GM12878 (cell line): ENCODE data around the gene NRP1. TPM values are rescaled to one million over a fixed set of nuclear protein-coding genes. Genes with fewer than 3 reads are reported as not detected.

Experiments used
- ATAC-seq: fragments of 200-7000 bp; cut with Tn5 transposase; 3 replicates; pipeline ENCODE4 v1.9.1; 2020; ENCODE audit warnings: mild to moderate bottlenecking, moderate library complexity
- BruUV-seq: library from RNA; stranded (reverse); fragments of 400-500 nt; replicated peaks from 2 replicates; lab custom pipeline; 2021; lab: Mats Ljungman, UMichigan
- CTCF ChIA-PET: fragments of 300-600 bp; sonication (Branson Sonifier 250); formaldehyde crosslinking; extraction: SDS; loops from one replicate; lab custom pipeline; 2021; ENCODE audit warnings: inconsistent platforms; lab: Yijun Ruan, JAX
- POLR2A ChIA-PET: fragments of 350-600 bp; formaldehyde crosslinking; extraction: SDS; loops from one replicate; lab custom pipeline; 2021; ENCODE audit warnings: inconsistent platforms; lab: Charles Lee
- RAD21 ChIA-PET: fragments of 300-600 bp; sonication (Branson Sonifier 250); formaldehyde crosslinking; loops from one replicate; lab custom pipeline; 2023; ENCODE audit warnings: antibody characterized with exemption; ENCODE audit not compliant: unreplicated experiment; lab: Charles Lee
- SMC1A ChIA-PET: fragments of 300-600 bp; sonication (Branson Sonifier 250); formaldehyde crosslinking; loops from one replicate; lab custom pipeline; 2023; ENCODE audit not compliant: unreplicated experiment, uncharacterized antibody; lab: Charles Lee
- DNase-seq: peaks from one replicate; pipeline ENCODE4 v3.0.0-alpha.2; 2011; ENCODE audit warnings: low read depth, low spot score
- FAIRE-seq: peaks from 3 replicates; lab custom pipeline; 2011; peaks lifted over from hg19 to GRCh38; lab: Jason Lieb, UNC
- H2AFZ ChIP-seq: 2 replicates; pipeline ENCODE4 v1.6.0; 2011; ENCODE audit warnings: low read depth, low read length, control low read depth; ENCODE audit not compliant: control insufficient read depth
- H3K27ac ChIP-seq: 2 replicates; pipeline ENCODE4 v1.5.1; 2011; ENCODE audit warnings: control low read depth; ENCODE audit not compliant: control insufficient read depth, insufficient read depth
- H3K27me3 ChIP-seq, 2 experiments: replicated peaks in 1 of 2; 2 replicates each; pipeline versions ENCODE4 v1.6.0 to v1.6.1; 2011; ENCODE audit warnings: low read length in 1 of 2; ENCODE audit not compliant: control insufficient read depth in 2 of 2, insufficient read depth in 2 of 2
- H3K36me3 ChIP-seq, 2 experiments: 2 replicates each; pipeline ENCODE4 v1.5.1; 2011; ENCODE audit warnings: low read length in 1 of 2; ENCODE audit not compliant: control insufficient read depth in 2 of 2, insufficient read depth in 2 of 2
- H3K4me1 ChIP-seq: 2 replicates; pipeline ENCODE4 v1.6.1; 2011; ENCODE audit warnings: mild to moderate bottlenecking, low read length, moderate library complexity, mixed read lengths; ENCODE audit not compliant: control insufficient read depth, insufficient read depth
- H3K4me2 ChIP-seq: 2 replicates; pipeline ENCODE4 v1.6.0; 2011; ENCODE audit warnings: control low read depth; ENCODE audit not compliant: control insufficient read depth, insufficient read depth
- H3K4me3 ChIP-seq: fragments of 200-600 bp; sonication (generic); 2 replicates; pipeline ENCODE4 v1.5.1; 2016
- H3K79me2 ChIP-seq: 2 replicates; pipeline ENCODE4 v1.6.0; 2011; ENCODE audit warnings: low read length; ENCODE audit not compliant: control insufficient read depth, insufficient read depth
- H3K9ac ChIP-seq: 2 replicates; pipeline ENCODE4 v1.8.0; 2011; ENCODE audit warnings: low read length, control low read depth, mixed read lengths; ENCODE audit not compliant: control insufficient read depth, insufficient read depth
- H3K9me3 ChIP-seq: replicated peaks from 3 replicates; pipeline ENCODE4 v1.5.1; 2011; ENCODE audit warnings: mild to moderate bottlenecking, low read length; ENCODE audit not compliant: control insufficient read depth, insufficient read depth
- H4K20me1 ChIP-seq: 2 replicates; pipeline ENCODE4 v1.6.0; 2011; ENCODE audit not compliant: control insufficient read depth, insufficient read depth
- IRF5 ChIP-seq: fragments of 450-650 bp; IDR thresholded peaks from 2 replicates; pipeline ENCODE4 v1.6.1; 2017; ENCODE audit warnings: borderline replicate concordance
- LARP7 ChIP-seq: fragments of 450-650 bp; IDR thresholded peaks from 2 replicates; pipeline ENCODE4 v1.6.1; 2017; ENCODE audit warnings: mild to moderate bottlenecking
- MAX ChIP-seq: IDR thresholded peaks from 2 replicates; pipeline ENCODE4 v1.6.1; 2012; ENCODE audit warnings: low read depth, low read length, improper control_type of control experiment
- MYB ChIP-seq: fragments of 150-350 bp; IDR thresholded peaks from 2 replicates; pipeline ENCODE4 v1.6.1; 2014; ENCODE audit warnings: mild to moderate bottlenecking, low read depth, low read length, borderline replicate concordance
- NFIC ChIP-seq: IDR thresholded peaks from 2 replicates; pipeline ENCODE4 v1.6.1; 2012; ENCODE audit warnings: low read depth, mild to moderate bottlenecking, inconsistent platforms, low read length, moderate library complexity
- PAX8 ChIP-seq: fragments of 450-650 bp; IDR thresholded peaks from 2 replicates; pipeline ENCODE4 v1.6.1; 2017; ENCODE audit warnings: mild to moderate bottlenecking, moderate library complexity
- POLR2AphosphoS2 ChIP-seq: IDR thresholded peaks from 2 replicates; pipeline ENCODE4 v1.6.1; 2011; ENCODE audit warnings: low read depth, mild to moderate bottlenecking, low read length, improper control_type of control experiment, moderate library complexity
- POLR2AphosphoS5 ChIP-seq: IDR thresholded peaks from 2 replicates; pipeline ENCODE4 v1.6.1; 2011; ENCODE audit warnings: mild to moderate bottlenecking, low read length, inconsistent platforms
- RAD21 ChIP-seq: IDR thresholded peaks from 2 replicates; pipeline ENCODE4 v1.6.1; 2011; ENCODE audit warnings: mild to moderate bottlenecking, low read depth, low read length, moderate library complexity; ENCODE audit not compliant: insufficient read depth
- RB1 ChIP-seq: fragments of 450-650 bp; formaldehyde crosslinking; IDR thresholded peaks from 2 replicates; pipeline ENCODE4 v1.6.1; 2017; ENCODE audit warnings: mild to moderate bottlenecking, borderline replicate concordance
- RBBP5 ChIP-seq: fragments of 200-600 bp; sonication (generic); conservative IDR thresholded peaks from 2 replicates; pipeline ENCODE4 v1.6.1; 2016
- RCOR1 ChIP-seq: conservative IDR thresholded peaks from 2 replicates; pipeline ENCODE4 v1.6.1; 2012; ENCODE audit warnings: low read depth, low read length, improper control_type of control experiment
- SP1 ChIP-seq: IDR thresholded peaks from one replicate; pipeline ENCODE4 v1.6.1; 2011; ENCODE audit warnings: low read depth, low read length
- ZBTB11 ChIP-seq: fragments of 450-650 bp; formaldehyde crosslinking; IDR thresholded peaks from 2 replicates; pipeline ENCODE4 v1.5.0; 2022; ENCODE audit warnings: mild to moderate bottlenecking, missing genetic modification characterization
- ZNF384 ChIP-seq: IDR thresholded peaks from 2 replicates; pipeline ENCODE4 v1.6.1; 2012; ENCODE audit warnings: low read depth, mild to moderate bottlenecking, low read length, improper control_type of control experiment, borderline replicate concordance
- ZZZ3 ChIP-seq: IDR thresholded peaks from 2 replicates; pipeline ENCODE4 v1.6.1; 2011; ENCODE audit warnings: low read depth; ENCODE audit not compliant: control insufficient read depth, insufficient read length
- WGBS: methylation state at CpG from one replicate; pipeline ENCODE4 v1.1.6; 2016; ENCODE audit warnings: low lambda C conversion rate; ENCODE audit not compliant: insufficient replicate concordance, insufficient coverage; ENCODE audit errors: missing lambda C conversion rate; 5-methylcytosine and 5-hydroxymethylcytosine counted together
- in situ Hi-C: fragments of 300-500 bp; cut with MboI; formaldehyde crosslinking; loops from 9 replicates; pipeline ENCODE4 v1.14.3; 2018; ENCODE audit warnings: mixed read lengths
- intact Hi-C: fragments of 100-400 bp; cut with micrococcal nuclease; formaldehyde crosslinking; loops from one replicate; pipeline ENCODE4 v1.14.2; 2022; ENCODE audit not compliant: unreplicated experiment
- polyA plus RNA-seq, 11 experiments: library from polyadenylated mRNA; depleted of rRNA in 4 of 11; unstranded in 6 of 11; stranded (reverse) in 5 of 11; fragments of >200 nt; fragmentation: Nextera tagmentation in 4 of 11; fragmentation: Illumina TruSeq in 1 of 11; extraction: Ambion mirVana in 4 of 11; extraction: Trizol in 1 of 11; gene quantifications; 1 replicate in 1 of 11; 2 replicates in 10 of 11; pipeline versions ENCODE4 v1.2.1 to v1.2.3, GENCODE V29; 2011 to 2016; ENCODE audit warnings: inconsistent platforms in 2 of 11, missing spikeins in 2 of 11, low read depth in 1 of 11
- total RNA-seq, 4 experiments: library from RNA; depleted of rRNA in 3 of 4; stranded (reverse); fragments of >200 nt in 3 of 4; fragmentation: Illumina TruSeq in 1 of 4; extraction: Trizol in 1 of 4; gene quantifications; 2 replicates each; pipeline versions ENCODE4 v1.2.1 to v1.2.3, GENCODE V29; 2013 to 2021

NRP1 gene
- total and polyA plus RNA-seq, 10 of the 15 experiments (the other 5 are each of a cell fraction or from before 2014, with no cell fraction given) = 0.11 to 12.1 (median 0.52) TPM

- Histone ChIP-seq H3K4me2 (no peak overlapping the region), H3K79me2 (no peaks in the 10 kb centered on the region), H3K9ac (no peak overlapping the region), H3K4me3 (no peak overlapping the region), H3K27ac (no peak overlapping the region), H4K20me1 (no peaks in the 10 kb centered on the region), H3K36me3 (no peaks in the 10 kb centered on the region), H3K9me3 (no peaks in the 10 kb centered on the region)
- POLR2A ChIA-PET = no interaction called here
- SMC1A ChIA-PET = no interaction called here
- RAD21 ChIA-PET = no interaction called here
- CTCF ChIA-PET = interaction anchor here (0.6 kb wide), 2 partner anchors 164 to 234 kb away, joined by 3 read pairs; no protein-coding TSS in a partner anchor
- in situ Hi-C loops = no loop called here
- 5% methylated on average over 12 of the region's 13 CpGs for WGBS
- no peak for FAIRE-seq
- TF ChIP-seq NFIC (no peak), SP1 (no peak), MAX (no peak), ZZZ3 (no peak), POLR2AphosphoS2 (no peak), PAX8 (no peak), RCOR1 (no peak), ZBTB11 (CRISPR knock-in tag) (no peak), RAD21 (no peak), RBBP5 (no peak), RB1 (no peak), ZNF384 (no peak), MYB (no peak), LARP7 (no peak), IRF5 (no peak), POLR2AphosphoS5 (no peak)
- TF ChIP-seq, all 136 proteins: peak for 0
- no TSS peak for BruUV-seq
- intact Hi-C loops = no loop called here
- Histone ChIP-seq H2AFZ (no peak overlapping the region), H3K4me1 (no peaks in the 10 kb centered on the region), H3K27me3 (no peaks in the 10 kb centered on the region)
- ATAC-seq = no peak
- DNase-seq = no peak
Measured at GRCh38 chr10:33290321-33291052, 44.0 kb downstream of the NRP1 start.
